Renal pelvis (tissue), 4 donors: Measurements from ENCODE around the gene THSD7A. TPM values are rescaled to one million over a fixed set of nuclear protein-coding genes. Genes with fewer than 3 reads are reported as not detected.
A peak's percentile ranks its signal among the peaks of the same experiment; 100 is the strongest.
"Not testable (repeated sequence)": the region's sequence is repeated elsewhere in the genome, so short reads cannot be mapped to it uniquely, and the experiment has no call there.

ENCODE experiments used
- DNase-seq: peaks from one replicate; pipeline ENCODE4 v3.0.0-alpha.2; 2013
- polyA plus RNA-seq, 3 donors: library from polyadenylated mRNA; unstranded; fragments of 120-200 nt; gene quantifications; one replicate each; pipeline ENCODE4 v1.2.1, GENCODE V29; 2013; ENCODE audit not compliant: insufficient read length in 3 of 3

Gene THSD7A
- polyA plus RNA-seq, 3 donors = 51.9 to 82.9 (median 57.5) TPM

- no peak for DNase-seq
These were observed 373.1 kb downstream of the THSD7A start for GRCh38 chr7:11458736-11459483.

DNA sequence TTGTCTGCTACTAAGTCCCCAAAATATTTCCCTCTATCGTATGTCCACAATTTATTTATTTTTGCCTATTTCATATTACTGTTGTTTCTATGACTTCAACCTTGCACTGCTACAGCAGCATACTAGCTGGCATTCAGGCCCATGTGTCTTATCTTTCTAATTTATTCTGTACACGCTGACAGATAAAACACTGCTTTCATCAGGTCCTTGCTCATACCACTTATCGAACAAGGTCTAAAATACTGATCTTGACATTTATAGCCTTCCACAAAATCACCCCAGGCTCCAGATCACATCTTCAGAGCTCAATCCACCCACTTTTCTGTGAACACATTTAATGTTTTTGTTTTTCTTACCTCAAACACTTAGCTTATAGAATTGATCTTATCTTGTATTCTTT, 374.6 kb downstream of the THSD7A start:
- no peak for DNase-seq

DNA sequence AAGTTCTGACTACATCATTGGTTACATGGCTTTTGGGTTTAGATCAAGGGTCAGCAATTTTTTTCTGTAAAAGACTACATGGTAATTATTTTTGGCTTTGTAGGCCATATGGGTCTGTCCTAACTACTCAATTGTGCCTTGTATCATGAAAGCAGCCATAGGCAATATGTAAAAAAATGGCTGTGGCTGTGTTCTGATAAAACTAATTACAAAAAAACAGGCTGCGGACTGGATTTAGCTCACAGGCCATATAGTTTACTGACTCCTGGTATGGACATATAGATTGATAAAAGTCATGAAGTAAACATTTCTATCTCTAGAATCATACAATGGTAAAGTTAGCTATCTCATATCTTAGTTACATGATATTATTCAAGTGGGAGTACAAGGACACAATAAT, 375.4 kb downstream of the THSD7A start:
- no peak for DNase-seq

GRCh38 chr7:11452476-11452875, 379.5 kb downstream of the THSD7A start:
- no peak for DNase-seq

GRCh38 chr7:11450281-11450680, 381.7 kb downstream of the THSD7A start:
- DNase-seq = no peak

GRCh38 chr7:11449316-11449715, 382.7 kb downstream of the THSD7A start:
- no peak for DNase-seq

DNA sequence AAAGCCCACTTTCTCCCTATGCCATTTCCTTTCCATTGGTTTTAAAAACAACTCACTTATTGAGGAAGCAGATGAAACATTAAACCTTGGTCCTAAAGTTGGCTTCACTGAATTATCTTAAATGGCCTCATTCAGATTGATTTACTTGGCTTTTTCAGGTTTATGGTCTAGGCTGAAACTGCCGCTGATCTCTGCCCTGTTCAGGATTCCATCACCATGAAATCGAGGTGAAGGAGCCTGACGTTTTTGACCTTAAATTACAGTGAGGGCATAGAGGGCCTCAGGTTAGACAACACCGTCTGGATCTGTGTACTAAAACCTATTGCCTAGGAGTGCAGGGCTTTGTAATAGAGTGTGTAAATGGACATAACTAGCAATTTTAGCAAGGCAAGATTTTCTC, 383.7 kb downstream of the THSD7A start:
- DNase-seq = no peak

- no peak for DNase-seq
These were observed 384.9 kb downstream of the THSD7A start for GRCh38 chr7:11447106-11447505.

DNA sequence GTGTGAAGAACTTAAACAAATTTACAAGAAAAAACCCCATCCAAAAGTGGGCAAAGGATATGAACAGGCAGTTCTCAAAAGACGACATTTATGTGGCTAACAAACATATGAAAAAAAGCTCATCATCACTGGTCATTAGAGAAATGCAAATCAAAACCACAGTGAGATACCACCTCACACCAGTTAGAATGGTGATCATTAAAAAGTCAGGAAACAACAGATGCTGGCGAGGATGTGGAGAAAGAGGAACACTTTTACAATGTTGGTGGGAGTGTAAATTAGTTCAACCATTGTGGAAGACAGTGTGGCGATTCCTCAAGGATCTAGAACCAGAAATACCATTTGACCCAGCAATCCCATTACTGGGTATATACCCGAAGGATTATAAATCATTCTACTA, 388.1 kb downstream of the THSD7A start:
- not testable (repeated sequence) for DNase-seq

GRCh38 chr7:11437994-11438393, 394.0 kb downstream of the THSD7A start:
- no peak for DNase-seq

GRCh38 chr7:11436773-11437524, 395.0 kb downstream of the THSD7A start:
- DNase-seq = no peak

DNA sequence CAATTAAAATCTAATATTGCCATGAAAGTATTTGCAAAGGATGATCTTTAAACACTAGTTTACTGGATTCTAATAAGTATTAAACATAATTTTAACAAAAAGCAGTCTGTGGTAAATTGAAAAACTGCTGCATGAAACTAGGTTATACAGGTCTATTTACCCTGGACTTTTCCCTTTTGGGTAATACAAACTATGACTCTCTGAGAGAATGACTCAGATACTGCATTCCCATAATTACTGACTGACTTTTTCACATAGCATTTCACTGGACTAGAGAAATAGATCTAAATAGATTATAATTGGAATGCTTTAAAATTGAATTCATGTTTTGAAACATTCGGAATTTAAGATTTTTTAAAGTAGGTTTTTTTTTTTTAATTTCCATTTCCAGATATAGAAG, 395.7 kb downstream of the THSD7A start:
- DNase-seq = no peak

- DNase-seq = no peak
These were observed 397.6 kb downstream of the THSD7A start for GRCh38 chr7:11434366-11434765.

GRCh38 chr7:11430841-11431240, 401.2 kb downstream of the THSD7A start:
- no peak for DNase-seq

GRCh38 chr7:11430112-11430511, 401.9 kb downstream of the THSD7A start:
- no peak for DNase-seq

- DNase-seq = no peak
These were observed 403.0 kb downstream of the THSD7A start for GRCh38 chr7:11428877-11429581.

DNA sequence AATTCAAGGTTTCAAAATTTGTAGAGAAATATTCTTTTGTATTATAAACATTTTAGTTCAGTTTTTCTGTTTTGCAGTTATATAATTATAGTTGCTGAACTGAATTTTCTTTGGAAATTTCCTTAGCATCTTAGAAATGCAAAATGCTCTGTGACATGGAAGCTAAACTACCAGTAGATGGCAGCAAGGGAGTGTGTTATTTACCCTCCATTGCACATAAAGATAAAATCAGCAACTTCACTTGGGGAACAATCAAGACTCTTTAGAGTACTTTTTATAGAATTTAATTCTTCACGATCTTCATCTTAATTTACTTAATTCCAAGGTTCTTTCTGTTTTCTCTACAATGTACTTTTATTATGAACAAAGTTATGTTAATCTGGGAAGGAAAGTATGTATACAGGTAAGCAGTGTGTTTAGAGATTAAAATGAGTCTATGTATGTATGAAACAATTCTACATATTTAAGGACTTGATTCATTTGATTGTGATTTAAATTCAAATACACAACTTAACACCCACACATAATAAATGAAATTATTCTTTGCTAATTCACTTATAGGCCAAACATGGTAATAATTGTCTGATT, 404.2 kb downstream of the THSD7A start:
- peak; percentile 58 for DNase-seq

DNA sequence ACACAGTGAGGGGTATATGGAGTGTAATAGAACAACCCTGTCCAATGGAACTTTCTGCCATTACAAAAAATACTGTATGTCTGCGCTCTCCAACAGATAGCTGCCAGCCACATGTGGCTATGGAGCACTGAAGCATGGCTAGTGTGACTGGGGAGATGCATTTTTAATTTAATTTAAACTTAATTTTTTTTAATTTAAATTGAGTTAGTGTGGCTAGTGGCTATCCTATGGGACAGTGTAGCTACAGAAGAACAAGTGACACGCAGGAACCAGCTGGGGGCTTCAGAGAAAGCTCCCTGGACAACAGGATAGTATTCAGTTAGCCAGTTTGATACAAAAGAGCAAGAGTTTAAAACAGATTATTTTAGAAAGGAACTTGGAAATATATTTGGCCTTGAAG, 408.0 kb downstream of the THSD7A start:
- DNase-seq = no peak

GRCh38 chr7:11420049-11420448, 411.9 kb downstream of the THSD7A start:
- DNase-seq = no peak

DNA sequence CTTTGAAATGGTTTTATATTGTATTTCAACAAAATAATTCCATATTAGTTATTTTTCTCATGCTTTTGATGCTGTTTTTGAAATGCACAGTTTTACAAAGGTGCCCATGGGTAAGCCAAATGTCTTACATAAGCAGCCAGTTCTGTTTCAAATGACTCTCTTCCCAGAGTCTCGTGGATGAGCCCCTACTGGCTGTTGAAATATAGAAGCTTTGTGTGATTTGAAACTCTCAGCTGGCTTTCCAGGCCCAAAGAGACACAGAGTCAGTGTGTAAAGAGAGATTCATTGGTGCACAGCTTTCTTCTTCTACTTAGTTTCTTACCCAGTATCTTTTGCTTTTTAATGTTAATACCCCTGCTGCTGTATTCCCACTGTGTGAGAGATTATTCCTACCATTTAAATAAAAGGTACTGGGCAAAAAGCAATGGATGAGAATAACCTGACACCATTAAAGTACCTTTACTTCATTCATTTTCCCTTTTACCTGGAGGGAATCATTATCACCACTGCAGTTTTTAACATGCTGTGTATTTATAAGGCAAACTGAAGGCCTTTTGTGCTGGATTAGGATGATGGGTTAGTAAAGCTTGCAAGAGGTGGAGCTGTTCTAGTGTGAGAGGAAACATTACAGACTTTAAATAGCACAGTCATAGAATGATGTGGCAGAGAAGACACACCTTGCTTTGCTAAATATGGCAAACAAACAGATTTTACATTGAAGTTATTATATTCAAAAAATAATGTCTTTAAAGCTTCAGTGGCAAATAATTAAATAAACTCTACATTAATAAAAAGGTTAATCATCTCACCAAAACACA, 415.1 kb downstream of the THSD7A start:
- DNase-seq = no peak

- DNase-seq = no peak
These were observed 416.9 kb downstream of the THSD7A start for GRCh38 chr7:11415101-11415500.

DNA sequence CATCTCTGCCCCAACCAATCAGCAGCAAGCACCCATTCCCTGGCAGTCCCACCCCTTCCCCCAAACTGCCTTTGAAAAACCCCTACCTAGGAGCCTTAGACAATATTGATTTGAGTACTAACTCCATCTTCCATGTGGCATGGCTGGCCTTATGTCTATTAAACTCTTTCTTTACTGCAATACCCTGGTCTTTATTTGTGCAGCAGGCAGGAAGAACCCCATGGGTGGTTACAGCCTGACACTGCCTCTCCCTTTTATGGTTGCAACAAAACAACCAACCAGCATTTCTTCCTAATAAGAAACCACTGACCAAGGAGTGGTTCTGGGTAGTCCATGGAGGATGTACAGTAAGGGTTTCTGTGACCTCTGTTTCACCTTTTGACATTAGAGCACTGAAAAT, 418.1 kb downstream of the THSD7A start:
- no peak for DNase-seq
